HG02678 (cell line): ENCODE data around the gene SFRP5.
A peak's percentile ranks its signal among the peaks of the same experiment; 100 is the strongest.

ENCODE experiments used
- ATAC-seq: cut with Tn5 transposase; IDR thresholded peaks from one replicate; pipeline ENCODE4 v1.9.1; 2021; ENCODE audit warnings: mild to moderate bottlenecking, moderate library complexity; ENCODE audit not compliant: unreplicated experiment

Gene SFRP5

DNA sequence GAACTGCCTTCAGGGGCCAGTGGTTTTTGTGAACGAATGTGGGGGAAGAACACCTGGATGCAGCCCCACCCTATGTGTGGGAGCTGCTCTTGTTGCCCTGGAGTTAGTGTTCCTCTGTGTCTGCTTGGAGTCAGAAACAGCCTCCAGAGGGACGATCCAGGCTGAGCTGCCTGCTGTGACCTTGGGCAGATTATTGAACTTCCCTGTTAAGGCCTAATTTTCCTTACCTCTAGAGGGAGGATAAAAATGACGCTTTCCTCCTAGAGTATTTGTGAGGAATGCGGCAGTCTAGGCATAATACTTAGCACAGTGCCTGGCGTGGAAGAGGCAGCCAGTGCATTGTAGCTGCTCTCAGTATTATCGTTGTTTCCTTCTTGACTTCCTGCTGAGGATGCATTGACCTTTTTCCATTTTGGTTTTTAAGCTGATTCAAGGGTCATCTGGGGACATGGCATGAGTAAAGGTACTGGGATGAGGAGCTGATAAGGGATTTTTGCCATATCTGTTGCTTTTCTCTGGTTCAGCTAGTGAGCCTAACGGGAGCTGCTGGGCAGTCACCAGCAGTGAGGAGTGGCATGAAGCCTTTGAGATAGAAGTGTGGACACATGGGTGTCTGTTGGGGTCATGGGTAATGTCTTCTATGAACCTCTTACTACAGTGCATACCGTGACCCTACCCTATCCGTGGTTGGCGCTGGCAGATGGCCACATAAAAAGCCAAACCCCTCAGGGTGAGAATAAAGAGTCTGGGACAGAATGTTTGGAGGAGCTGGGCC, 28.4 kb downstream of the SFRP5 start:
- ATAC-seq = no peak

DNA sequence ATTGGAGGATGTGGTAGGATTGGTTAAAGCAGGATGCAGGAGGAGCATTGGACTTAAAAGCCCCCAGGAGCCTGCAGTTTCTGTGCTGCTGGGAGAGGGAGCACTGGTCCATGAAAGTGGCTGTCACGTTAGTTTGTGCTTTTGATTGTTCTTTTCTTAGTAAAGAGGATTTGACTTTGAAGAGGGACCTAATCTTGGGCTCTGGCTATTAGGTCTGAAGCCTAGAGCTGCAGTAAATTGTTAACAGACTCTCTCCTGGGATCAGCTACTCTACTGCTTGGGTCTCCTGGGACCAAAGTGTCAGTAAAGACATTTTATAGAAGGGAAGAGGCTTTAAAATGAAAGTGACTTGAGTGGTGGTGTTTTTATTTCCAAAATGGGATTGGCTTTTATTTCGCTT, 31.2 kb downstream of the SFRP5 start:
- no peak for ATAC-seq

DNA sequence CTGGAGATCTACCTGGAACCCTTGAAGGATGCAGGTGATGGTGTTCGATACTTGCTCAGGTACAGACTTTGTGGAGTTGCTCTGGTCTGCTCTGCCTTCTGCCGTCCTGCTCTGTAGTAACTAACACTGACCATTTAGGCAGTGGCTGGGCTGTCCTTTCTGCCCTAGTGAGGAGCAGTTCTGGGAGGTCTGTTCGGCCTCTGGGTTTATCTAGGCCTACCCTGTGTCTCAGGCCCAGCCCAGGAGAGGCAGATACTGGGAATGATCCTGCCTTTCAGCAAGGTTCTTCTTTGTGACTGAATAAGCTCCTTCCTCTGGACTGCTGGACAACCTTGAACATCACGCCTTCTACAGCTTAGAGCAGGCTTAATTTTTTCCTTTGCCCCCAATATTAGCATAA, 33.2 kb downstream of the SFRP5 start:
- ATAC-seq = no peak

DNA sequence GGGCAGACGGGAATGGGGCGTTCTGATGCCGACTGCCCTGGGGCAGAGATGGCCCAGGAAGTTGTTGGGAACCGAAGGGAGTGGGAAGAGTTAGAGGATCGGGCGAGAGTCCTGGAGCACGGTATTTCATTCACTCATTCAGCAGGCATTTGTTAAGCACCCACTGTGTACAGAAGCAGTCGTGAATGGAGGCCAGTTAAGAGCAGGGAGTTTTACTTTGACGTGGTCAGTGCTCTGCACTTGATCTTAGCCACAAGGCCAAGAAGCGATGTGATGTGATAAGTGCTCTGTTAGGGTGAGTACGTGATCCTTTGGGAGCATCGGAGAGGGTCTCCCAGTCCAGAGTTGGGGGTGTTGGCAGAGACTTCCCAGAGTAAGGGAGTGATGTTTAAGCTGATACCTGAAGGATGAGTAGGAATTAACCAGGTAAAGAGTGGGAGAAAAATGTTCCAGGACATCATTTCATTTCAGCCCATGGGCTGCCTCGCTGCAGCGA, 34.0 kb downstream of the SFRP5 start:
- ATAC-seq = peak; percentile 10

GRCh38 chr10:97736902-97737769, 34.7 kb downstream of the SFRP5 start, which contains the start of gene ZFYVE27:
TSS of gene ZFYVE27 (plus strand) at chr10:97737128. CDS start at chr10:97738478, 1,350 bp downstream.
- ATAC-seq = peak; percentile 88

- ATAC-seq = peak; percentile 7
Measured at GRCh38 chr10:97736403-97736901, 35.3 kb downstream of the SFRP5 start.

GRCh38 chr10:97734021-97734420, 37.8 kb downstream of the SFRP5 start:
- no peak for ATAC-seq

- no peak for ATAC-seq
Measured at GRCh38 chr10:97733256-97733655, 38.5 kb downstream of the SFRP5 start.

GRCh38 chr10:97732052-97732359, 39.8 kb downstream of the SFRP5 start:
- ATAC-seq = no peak

DNA sequence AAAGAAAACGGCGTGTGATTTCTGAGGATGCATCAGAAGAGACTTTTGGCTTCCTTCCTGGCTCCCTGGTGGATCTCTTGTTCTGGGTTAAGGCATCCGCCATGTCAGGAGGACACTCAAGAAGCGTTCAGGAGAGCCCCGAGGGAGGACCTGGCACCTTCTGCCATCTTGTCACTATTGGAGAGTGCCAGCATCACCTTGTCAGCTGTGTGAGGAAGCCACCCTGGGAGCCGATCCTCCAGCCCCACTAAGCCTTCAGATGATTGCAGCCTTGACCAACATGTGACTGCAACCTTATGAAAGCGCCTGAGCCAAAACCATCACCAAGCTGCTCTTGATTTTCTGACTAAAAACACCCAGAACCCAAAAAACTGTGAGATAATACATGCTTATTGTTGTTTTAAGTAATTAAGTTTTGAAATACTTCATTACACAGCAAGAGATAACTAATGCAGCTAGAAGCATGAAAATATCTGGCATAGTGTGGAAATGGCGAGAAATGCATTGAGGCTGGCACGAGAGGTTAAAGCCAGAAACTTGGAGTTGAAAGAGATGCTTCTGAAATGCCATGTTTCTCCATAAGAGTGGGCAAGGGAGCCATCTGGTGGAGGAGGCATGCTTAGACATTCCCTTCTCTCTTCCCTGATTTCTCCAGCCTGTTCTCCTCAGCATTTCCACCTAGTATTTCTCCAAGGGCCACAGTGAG, 40.3 kb downstream of the SFRP5 start:
- ATAC-seq = no peak

GRCh38 chr10:97729014-97729413, 42.8 kb downstream of the SFRP5 start:
- ATAC-seq = no peak

DNA sequence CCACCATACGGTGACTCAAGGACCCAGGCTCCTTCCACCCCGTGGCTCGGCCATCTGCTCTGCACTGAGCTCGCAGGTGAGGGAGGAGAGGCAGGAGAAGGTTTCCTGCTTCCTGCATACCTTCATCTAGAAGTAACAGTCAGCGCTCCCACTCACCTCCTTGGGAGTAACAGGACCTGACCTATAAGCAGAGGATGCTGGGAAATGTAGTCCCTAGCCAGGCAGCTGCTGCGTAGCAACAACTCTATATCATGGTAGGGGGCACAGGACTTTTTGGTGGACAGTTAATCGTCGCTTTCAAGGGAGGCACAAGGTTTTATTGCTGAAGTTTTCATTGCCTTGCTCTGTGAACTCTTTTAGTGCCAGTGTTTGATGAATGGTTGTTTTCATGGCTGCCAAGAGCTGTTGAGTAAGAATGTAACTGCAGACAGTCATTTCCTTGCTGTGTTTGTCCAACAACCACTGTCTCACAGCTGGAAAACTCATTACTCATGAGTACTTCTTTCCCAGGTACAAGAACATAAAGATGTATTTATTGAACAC, 45.1 kb downstream of the SFRP5 start:
- ATAC-seq = no peak

GRCh38 chr10:97724341-97724941, 47.4 kb downstream of the SFRP5 start:
- no peak for ATAC-seq

- no peak for ATAC-seq
Measured at GRCh38 chr10:97723001-97723400, 48.8 kb downstream of the SFRP5 start.

- no peak for ATAC-seq
Measured at GRCh38 chr10:97721871-97722780, 49.7 kb downstream of the SFRP5 start.

DNA sequence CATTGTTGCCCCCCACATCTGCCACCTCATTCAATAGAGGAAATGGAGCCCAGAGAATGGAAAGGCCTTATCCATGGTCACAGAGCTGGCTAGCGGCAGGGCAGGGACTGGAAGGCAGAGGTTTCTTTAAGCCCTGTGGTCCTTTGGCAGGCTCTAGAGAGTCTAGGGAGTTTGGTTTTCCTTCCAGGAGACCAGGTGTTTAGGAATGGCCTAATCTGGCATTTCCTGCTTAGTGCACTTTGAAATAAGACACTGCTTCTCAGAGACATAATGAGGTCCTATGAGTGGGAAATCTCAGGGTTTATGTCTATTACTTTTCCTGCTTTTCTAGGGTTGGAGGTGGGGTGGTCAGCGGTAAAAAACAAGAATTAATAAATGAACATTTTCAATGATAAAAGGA, 52.2 kb downstream of the SFRP5 start:
- ATAC-seq = no peak

- ATAC-seq = no peak
Measured at GRCh38 chr10:97718659-97719142, 53.1 kb downstream of the SFRP5 start.

GRCh38 chr10:97718178-97718577, 53.6 kb downstream of the SFRP5 start:
- ATAC-seq = no peak

DNA sequence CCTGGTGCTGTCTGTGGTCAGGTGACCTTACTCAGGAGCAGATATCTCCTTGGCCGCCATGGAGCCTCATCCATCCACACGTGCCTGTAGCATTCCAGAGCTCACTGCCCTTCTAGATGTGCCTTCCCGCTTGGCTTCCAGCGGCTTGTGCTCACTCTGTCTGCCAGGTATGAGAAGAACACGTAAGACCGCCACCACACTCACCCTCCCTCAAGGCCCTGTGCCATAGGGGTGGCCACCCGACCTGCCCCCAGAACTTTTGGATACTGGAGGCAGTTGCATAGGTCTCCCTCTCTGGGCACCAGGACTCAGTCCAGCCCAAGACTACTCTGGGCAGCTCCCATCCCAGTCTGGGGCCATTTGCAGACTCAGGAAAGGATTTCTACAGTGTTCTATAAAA, 54.2 kb downstream of the SFRP5 start:
- no peak for ATAC-seq
